Peyer's patch (tissue), 4 donors: Measurements from ENCODE around the gene SMYD3. TPM values are rescaled to one million over a fixed set of nuclear protein-coding genes. Genes with fewer than 3 reads are reported as not detected.

Source experiments
- DNase-seq, 3 donors: peaks; one replicate each; pipeline ENCODE4 v3.0.0-alpha.2; 2017 to 2019
- H3K27ac ChIP-seq, 4 donors: fragments of 200-600 bp; sonication (generic); one replicate each; pipeline ENCODE4 v1.5.1; 2016 to 2019
- H3K27me3 ChIP-seq, 2 donors: fragments of 200-600 bp; sonication (generic); one replicate each; pipeline ENCODE4 v1.5.1; 2019
- H3K36me3 ChIP-seq, 3 donors: fragments of 200-600 bp; sonication (generic); one replicate each; pipeline ENCODE4 v1.5.1; 2016 to 2019
- H3K4me1 ChIP-seq, 4 donors: fragments of 200-600 bp; sonication (generic); one replicate each; pipeline ENCODE4 v1.5.1; 2016 to 2019
- H3K4me3 ChIP-seq, 4 donors: fragments of 200-600 bp; sonication (generic); 1 replicate in 3 of 4; 2 replicates in 1 of 4; pipeline ENCODE4 v1.5.1; 2016 to 2019; ENCODE audit warnings: mild to moderate bottlenecking in 1 of 4
- H3K9me3 ChIP-seq, 4 donors: fragments of 200-600 bp; sonication (generic); one replicate each; pipeline ENCODE4 v1.5.1; 2016 to 2019; ENCODE audit warnings: mild to moderate bottlenecking in 1 of 4
- POLR2A ChIP-seq, 2 donors: fragments of 450-650 bp; IDR thresholded peaks; one replicate each; pipeline ENCODE4 v1.5.1; 2017; ENCODE audit warnings: antibody characterized with exemption in 2 of 2, mild to moderate bottlenecking in 2 of 2, moderate library complexity in 2 of 2
- total RNA-seq, 4 donors: library from RNA; depleted of rRNA; stranded (reverse); fragments of >200 nt; gene quantifications; one replicate each; pipeline ENCODE4 v1.1.0, GENCODE V29; 2016
- TF ChIP-seq, protein P1 (sequence below), 6 experiments: fragments of 450-650 bp in 4 of 6; fragments of 200-600 bp in 2 of 6; sonication (generic) in 1 of 6; IDR thresholded peaks; one replicate each; pipeline ENCODE4 v1.5.1; 2017 to 2019; ENCODE audit warnings: antibody characterized with exemption in 6 of 6, mild to moderate bottlenecking in 3 of 6, moderate library complexity in 1 of 6

The SMYD3 gene
- total RNA-seq, 4 donors from 2014 or later = 19.8 to 55.3 (median 26.9) TPM

DNA sequence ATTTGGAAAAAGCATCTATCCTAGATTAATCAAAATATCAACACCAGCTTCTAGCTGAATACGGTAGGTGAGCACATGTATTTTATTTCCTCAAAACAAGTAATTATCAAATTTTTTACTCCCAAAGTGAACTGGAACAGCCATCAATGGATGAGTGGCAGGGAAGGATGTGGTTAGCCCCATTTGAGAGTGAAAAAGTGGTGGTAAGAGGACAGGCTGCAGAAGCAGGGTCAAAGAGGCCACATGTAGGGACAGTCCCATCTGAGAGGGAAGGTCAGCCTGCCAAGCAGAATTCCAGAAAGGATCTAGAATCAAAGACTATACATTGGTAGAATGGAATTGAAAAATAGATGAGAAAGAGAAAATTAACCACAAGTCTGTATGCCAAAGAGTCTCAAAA, 163.8 kb downstream of the SMYD3 start:
- H3K9me3 ChIP-seq = no peaks in the 10 kb centered on the region
- H3K27ac ChIP-seq = no peak overlapping the region
- H3K4me3 ChIP-seq = no peak overlapping the region
- TF ChIP-seq, protein P1, sequence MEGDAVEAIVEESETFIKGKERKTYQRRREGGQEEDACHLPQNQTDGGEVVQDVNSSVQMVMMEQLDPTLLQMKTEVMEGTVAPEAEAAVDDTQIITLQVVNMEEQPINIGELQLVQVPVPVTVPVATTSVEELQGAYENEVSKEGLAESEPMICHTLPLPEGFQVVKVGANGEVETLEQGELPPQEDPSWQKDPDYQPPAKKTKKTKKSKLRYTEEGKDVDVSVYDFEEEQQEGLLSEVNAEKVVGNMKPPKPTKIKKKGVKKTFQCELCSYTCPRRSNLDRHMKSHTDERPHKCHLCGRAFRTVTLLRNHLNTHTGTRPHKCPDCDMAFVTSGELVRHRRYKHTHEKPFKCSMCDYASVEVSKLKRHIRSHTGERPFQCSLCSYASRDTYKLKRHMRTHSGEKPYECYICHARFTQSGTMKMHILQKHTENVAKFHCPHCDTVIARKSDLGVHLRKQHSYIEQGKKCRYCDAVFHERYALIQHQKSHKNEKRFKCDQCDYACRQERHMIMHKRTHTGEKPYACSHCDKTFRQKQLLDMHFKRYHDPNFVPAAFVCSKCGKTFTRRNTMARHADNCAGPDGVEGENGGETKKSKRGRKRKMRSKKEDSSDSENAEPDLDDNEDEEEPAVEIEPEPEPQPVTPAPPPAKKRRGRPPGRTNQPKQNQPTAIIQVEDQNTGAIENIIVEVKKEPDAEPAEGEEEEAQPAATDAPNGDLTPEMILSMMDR (IDR thresholded peaks at IDR 0.05) = no peak
- no peak for TF ChIP-seq POLR2A (IDR thresholded peaks at IDR 0.05)
- no peaks in the 10 kb centered on the region for H3K27me3 ChIP-seq
- H3K4me1 ChIP-seq = no peaks in the 10 kb centered on the region
- no peaks in the 10 kb centered on the region for H3K36me3 ChIP-seq
- no peak for DNase-seq

DNA sequence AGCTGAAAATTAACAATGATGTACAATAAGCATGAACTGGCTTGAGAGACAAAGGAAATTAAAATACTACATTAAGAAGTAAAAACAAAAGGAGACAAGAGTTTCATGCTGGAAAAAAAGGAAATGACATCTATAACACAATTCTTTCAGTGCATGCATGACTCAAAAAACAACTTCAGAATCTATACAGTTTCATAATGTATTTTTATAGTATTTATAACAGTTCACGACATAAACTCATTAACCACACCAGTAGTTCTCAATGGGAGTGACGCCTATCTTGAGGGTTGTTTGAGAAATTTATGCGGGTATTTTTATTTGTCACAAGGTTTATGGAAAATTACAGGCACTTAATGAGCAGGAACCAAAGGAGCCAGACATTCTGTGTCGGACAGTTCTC, 168.5 kb downstream of the SMYD3 start:
- TF ChIP-seq, protein P1 (IDR thresholded peaks at IDR 0.05) = no peak
- no peak for TF ChIP-seq POLR2A (IDR thresholded peaks at IDR 0.05)
- Histone ChIP-seq H3K4me3 (no peak overlapping the region), H3K4me1 (no peaks in the 10 kb centered on the region), H3K9me3 (no peaks in the 10 kb centered on the region), H3K27ac (no peak overlapping the region), H3K27me3 (no peaks in the 10 kb centered on the region), H3K36me3 (no peaks in the 10 kb centered on the region)
- DNase-seq = no peak

DNA sequence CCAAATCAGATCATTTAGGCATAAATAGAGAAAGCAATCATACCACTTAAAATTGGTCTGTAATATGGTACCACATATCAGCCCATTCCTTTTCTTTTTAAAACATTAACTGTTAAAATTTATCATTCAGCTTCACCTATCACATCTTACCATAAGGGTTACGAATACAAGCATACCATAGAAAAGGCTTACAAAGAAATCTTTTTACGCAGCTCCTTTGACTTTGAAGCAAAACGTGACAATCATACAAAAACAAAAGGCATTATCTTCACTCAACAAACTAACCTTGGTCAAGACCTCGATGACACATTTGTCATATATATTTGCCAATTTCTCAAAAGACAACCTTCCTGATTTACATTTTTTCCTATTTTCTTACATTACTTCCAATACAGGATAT, 169.0 kb downstream of the SMYD3 start:
- no peak overlapping the region for H3K27ac ChIP-seq
- no peak for TF ChIP-seq POLR2A (IDR thresholded peaks at IDR 0.05)
- no peaks in the 10 kb centered on the region for H3K4me1 ChIP-seq
- no peaks in the 10 kb centered on the region for H3K9me3 ChIP-seq
- H3K4me3 ChIP-seq = no peak overlapping the region
- no peaks in the 10 kb centered on the region for H3K36me3 ChIP-seq
- DNase-seq = no peak
- H3K27me3 ChIP-seq = no peaks in the 10 kb centered on the region

DNA sequence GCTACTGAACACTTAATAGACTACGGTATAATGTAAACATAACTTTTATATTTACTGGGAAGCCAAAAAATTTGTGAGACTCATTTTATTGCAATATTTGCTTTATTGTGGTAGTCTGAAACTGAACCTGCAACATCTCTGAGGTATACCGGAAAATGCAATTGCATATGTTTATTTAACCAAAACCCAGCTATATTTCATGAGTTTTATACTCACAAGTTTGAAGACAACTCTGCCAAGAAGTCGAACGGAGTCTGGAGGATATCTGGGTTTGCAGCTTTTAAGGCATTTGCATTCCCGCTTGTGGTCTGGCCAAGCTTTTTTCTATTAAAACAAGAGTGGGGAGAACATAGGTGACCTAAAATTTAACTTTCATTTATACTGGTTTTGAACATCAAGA, 171.9 kb downstream of the SMYD3 start:
- no peak for DNase-seq
- Histone ChIP-seq H3K4me3 (no peak overlapping the region), H3K36me3 (peaks cover 0 to under 1% (median 0%) of the 10 kb centered on the region in 3 donors), H3K27ac (no peak overlapping the region), H3K27me3 (no peaks in the 10 kb centered on the region), H3K9me3 (no peaks in the 10 kb centered on the region), H3K4me1 (no peaks in the 10 kb centered on the region)
- TF ChIP-seq POLR2A (IDR thresholded peaks at IDR 0.05) = no peak
- TF ChIP-seq, protein P1 (IDR thresholded peaks at IDR 0.05) = no peak

DNA sequence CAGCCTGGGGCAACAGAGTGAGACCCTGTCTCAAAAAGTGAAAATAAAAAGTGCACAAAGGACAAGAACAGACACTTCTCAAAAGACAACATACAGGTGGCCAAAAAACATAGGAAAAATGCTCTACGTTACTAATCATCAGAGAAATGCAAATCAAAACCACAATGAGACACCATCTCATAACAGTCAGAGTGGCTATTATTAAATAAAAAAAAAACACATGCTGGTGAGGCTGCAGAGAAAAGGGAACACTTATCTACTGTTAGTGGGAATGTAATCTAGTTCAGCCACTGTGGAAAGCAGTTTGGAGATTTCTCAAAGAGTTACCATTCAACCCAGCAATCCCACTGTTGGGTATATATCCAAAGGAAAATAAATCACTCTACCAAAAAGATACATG, 173.2 kb downstream of the SMYD3 start:
- no peak overlapping the region for H3K4me3 ChIP-seq
- no peak for DNase-seq
- no peaks in the 10 kb centered on the region for H3K9me3 ChIP-seq
- no peak overlapping the region for H3K27ac ChIP-seq
- TF ChIP-seq, protein P1 (IDR thresholded peaks at IDR 0.05) = no peak
- no peak for TF ChIP-seq POLR2A (IDR thresholded peaks at IDR 0.05)
- no peaks in the 10 kb centered on the region for H3K4me1 ChIP-seq
- H3K27me3 ChIP-seq = no peaks in the 10 kb centered on the region
- peaks cover 0 to 5% (median 0%) of the 10 kb centered on the region in 3 donors for H3K36me3 ChIP-seq

DNA sequence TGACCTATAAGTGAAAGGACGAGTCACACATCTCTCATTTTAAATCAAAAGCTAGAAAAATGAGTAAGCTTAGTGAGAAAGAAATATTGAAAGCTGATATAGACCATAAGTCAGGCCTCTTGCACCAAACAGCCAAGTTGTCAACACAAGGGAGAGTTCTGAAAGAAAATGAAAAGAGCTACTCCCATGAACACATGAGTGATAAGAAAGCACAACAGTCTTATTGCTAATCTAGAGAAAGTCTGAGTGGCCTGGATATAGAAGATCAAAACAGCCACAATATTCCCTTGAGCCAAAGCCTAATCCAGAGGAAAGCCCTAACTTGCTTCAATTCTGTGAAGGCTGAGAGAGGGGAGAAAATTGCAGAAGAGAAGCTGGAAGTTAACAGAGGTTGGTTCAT, 175.0 kb downstream of the SMYD3 start:
- Histone ChIP-seq H3K9me3 (no peaks in the 10 kb centered on the region), H3K4me3 (no peak overlapping the region), H3K36me3 (peaks cover 0 to 5% (median 0%) of the 10 kb centered on the region in 3 donors), H3K27ac (no peak overlapping the region), H3K27me3 (no peaks in the 10 kb centered on the region), H3K4me1 (no peaks in the 10 kb centered on the region)
- DNase-seq = no peak
- TF ChIP-seq POLR2A (IDR thresholded peaks at IDR 0.05) = no peak
- TF ChIP-seq, protein P1 (IDR thresholded peaks at IDR 0.05) = no peak
